GM18868 (cell line): ENCODE results near the gene PAN2.
"Not testable (repeated sequence)": the region's sequence is repeated elsewhere in the genome, so short reads cannot be mapped to it uniquely, and the experiment has no call there.

Experiments
- ATAC-seq: cut with Tn5 transposase; IDR thresholded peaks from one replicate; pipeline ENCODE4 v1.9.1; 2021; ENCODE audit warnings: mild to moderate bottlenecking, moderate library complexity; ENCODE audit not compliant: unreplicated experiment

PAN2 gene

GRCh38 chr12:56278905-56279304, 54.9 kb downstream of the PAN2 start:
- ATAC-seq = no peak

- no peak for ATAC-seq
These were observed 59.5 kb downstream of the PAN2 start for GRCh38 chr12:56274299-56274698.

DNA sequence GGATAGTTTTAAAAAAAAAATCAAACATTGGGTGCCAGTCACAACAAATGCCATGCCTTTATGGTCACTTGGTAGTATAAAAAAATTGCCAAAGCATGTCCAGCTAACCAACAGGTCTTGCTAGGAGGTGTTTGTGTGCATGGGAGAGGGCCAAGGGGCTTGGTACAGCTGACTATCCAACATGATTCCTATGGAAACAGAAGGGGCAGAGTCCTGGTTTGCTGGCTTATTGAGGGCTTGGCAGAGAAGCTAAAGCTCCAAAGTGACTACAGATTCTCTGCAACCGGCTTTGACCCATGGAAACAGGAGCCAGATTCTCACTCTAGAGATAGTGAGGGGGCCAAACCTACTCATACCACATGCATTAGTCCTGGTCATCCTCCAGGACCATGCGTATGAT, 61.3 kb downstream of the PAN2 start:
- ATAC-seq = not testable (repeated sequence)

- ATAC-seq = no peak
These were observed 62.8 kb downstream of the PAN2 start for GRCh38 chr12:56271031-56271430.

DNA sequence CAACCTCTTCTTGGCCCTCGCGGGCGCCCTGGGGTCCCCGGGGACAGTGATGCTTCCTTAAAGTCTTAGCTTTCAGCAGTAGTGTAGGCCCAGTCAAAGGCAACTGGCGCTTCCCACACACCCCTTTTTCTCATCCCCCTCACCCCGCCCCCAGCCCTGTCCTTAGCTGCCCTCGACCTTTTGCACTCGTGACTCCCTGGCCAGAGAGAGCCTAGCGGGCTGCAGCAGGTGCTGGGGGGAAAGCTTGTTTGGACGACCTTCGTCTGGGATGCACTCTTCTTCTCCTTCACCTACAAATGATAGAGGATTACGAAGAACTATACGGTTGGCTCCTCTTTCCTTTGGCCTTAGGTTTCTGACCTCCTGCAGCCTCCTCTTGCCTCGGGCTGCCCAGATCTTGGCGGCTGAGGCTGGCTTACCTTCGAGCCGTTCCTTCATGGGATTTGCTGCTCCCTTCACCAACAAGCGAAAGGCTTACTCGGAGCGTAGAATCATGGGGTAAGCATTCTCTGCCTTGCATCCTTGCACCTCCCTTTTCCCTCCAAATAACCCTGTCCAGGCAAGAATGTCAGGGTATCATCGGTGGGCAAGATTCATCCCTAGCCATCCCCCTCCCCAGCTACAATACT, 66.2 kb downstream of the PAN2 start:
- ATAC-seq = peak; percentile 9

GRCh38 chr12:56266693-56267442, 66.9 kb downstream of the PAN2 start, which contains the start of gene COQ10A:
Gene COQ10A, plus strand, starts transcription at chr12:56266942. Its CDS starts 177 bp downstream, at chr12:56267119.
- peak; percentile 92 for ATAC-seq
